ENCODE results near the gene DSTYK. TPM values are rescaled to one million over a fixed set of nuclear protein-coding genes. Genes with fewer than 3 reads are reported as not detected.
A peak's percentile ranks its signal among the peaks of the same experiment; 100 is the strongest.

The DSTYK gene
- total and polyA plus RNA-seq, 7 experiments from 2014 or later, result 6.4 to 18.5 (median 11.8) TPM

DNA sequence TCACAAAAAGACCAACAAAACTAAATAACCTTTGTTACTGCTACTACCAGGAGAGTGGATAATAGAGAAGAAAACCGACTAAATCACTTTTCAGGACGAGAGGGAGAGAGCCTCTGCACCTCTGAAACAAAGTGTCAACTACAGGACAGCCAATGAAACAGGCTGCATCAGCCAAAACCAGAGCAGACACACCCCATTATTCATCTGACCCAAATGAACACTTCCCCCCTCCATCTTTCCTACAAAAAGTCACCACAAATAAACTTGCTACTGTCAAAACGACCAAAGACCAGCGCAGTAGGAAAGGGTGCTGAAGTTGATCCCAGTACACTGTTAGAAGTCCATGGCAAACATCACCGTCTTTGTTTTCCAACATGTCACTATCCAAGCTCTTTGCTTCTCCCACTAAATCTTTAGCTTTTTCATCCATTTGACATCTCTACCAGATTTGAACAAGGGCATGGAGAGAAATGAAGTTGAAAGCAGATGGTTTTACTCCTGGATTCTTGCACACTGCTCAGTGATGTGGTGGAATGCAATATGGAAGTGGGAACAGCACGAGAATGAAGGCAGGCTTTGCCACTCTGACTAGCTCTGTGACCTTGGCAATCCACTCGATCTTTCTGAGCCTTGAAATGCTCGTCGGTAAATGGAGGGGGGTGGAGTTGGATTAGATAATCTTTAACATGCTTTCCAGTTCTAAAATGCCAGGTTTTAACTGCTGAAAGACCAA is 20.5 kb downstream of the DSTYK start:
- ChIA-PET POLR2A (no interaction called here), CTCF (no interaction called here)
- Mint-ChIP-seq H3K4me3 (no peak overlapping the region), H3K27me3 (no peaks in the 10 kb centered on the region), H3K27ac (peak overlapping the region in 3 of 9 donors; percentile 8 to 45 (median 28)), H3K36me3 (peaks cover 7 to 29% (median 16%) of the 10 kb centered on the region in 5 donors), H3K9me3 (peaks cover 0 to 5% (median 0%) of the 10 kb centered on the region in 11 donors), H3K4me1 (peaks cover 44 to 78% (median 74%) of the 10 kb centered on the region in 7 donors)
- Histone ChIP-seq H3K27ac (ENCODE audit: low read depth, low read length) (no peak overlapping the region), H3K9me3 (ENCODE audit: control insufficient read depth in 2 of 3, low read length in 3 of 3) (no peaks in the 10 kb centered on the region), H3K36me3 (ENCODE audit: control insufficient read depth in 2 of 3, insufficient read depth in 3 of 3, low read length in 3 of 3) (peaks cover 0 to 18% (median 0%) of the 10 kb centered on the region in 3 experiments), H3K4me3 (ENCODE audit: low read length) (no peak overlapping the region), H3K4me1 (ENCODE audit: control insufficient read depth in 2 of 2, insufficient read depth in 2 of 2, low read length in 2 of 2) (peaks cover 0 to 3% of the 10 kb centered on the region in 2 donors), H3K27me3 (ENCODE audit: control insufficient read depth in 2 of 2, insufficient read depth in 2 of 2, low read length in 2 of 2) (no peaks in the 10 kb centered on the region)
- no peak for DNase-seq
- no peak for ATAC-seq
- intact Hi-C loops (cut with micrococcal nuclease), result no loop called here

DNA sequence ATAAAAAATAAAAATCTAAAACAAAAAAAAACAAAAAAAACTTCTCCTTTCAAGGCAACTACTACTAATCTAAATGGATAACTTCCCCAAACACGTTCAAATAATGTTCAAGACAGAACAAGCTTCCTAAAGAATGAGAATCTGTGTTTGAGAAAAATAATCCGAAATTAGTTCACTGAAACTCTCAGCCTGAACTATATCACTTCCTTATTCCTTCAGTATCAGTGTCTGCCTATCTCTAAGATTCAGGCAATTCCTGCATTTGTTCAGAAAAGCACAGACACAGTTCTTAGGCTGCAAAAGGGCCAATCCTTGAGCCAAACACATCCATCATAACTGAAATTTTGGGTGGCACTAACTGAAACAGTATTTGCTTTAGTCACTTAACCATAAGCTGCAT is 22.4 kb downstream of the DSTYK start:
- H3K4me1 ChIP-seq (ENCODE audit: control insufficient read depth in 2 of 2, insufficient read depth in 2 of 2, low read length in 2 of 2), result peaks cover 3 to 6% of the 10 kb centered on the region in 2 donors
- DNase-seq, result no peak
- H3K36me3 Mint-ChIP-seq, result peaks cover 7 to 27% (median 16%) of the 10 kb centered on the region in 5 donors
- POLR2A ChIA-PET, result interaction anchor here (0.6 kb wide), 1 partner anchor 17 kb away, joined by 5 read pairs; no protein-coding TSS in a partner anchor
- peaks cover 45 to 85% (median 76%) of the 10 kb centered on the region in 7 donors for H3K4me1 Mint-ChIP-seq
- H3K36me3 ChIP-seq (ENCODE audit: control insufficient read depth in 2 of 3, insufficient read depth in 3 of 3, low read length in 3 of 3), result peaks cover 0 to 20% (median 0%) of the 10 kb centered on the region in 3 experiments
- H3K27me3 Mint-ChIP-seq, result no peaks in the 10 kb centered on the region
- peaks cover 0 to 4% (median 0%) of the 10 kb centered on the region in 11 donors for H3K9me3 Mint-ChIP-seq
- no peaks in the 10 kb centered on the region for H3K27me3 ChIP-seq (ENCODE audit: control insufficient read depth in 2 of 2, insufficient read depth in 2 of 2, low read length in 2 of 2)
- no peak for ATAC-seq
- intact Hi-C loops (cut with micrococcal nuclease), result no loop called here
- no peak overlapping the region for H3K4me3 ChIP-seq (ENCODE audit: low read length)
- no peak overlapping the region for H3K27ac Mint-ChIP-seq
- CTCF ChIA-PET, result no interaction called here
- no peaks in the 10 kb centered on the region for H3K9me3 ChIP-seq (ENCODE audit: control insufficient read depth in 2 of 3, low read length in 3 of 3)
- no peak overlapping the region for H3K4me3 Mint-ChIP-seq
- no peak overlapping the region for H3K27ac ChIP-seq (ENCODE audit: low read depth, low read length)

GRCh38 chr1:205188596-205188995 is 22.9 kb downstream of the DSTYK start:
- H3K9me3 Mint-ChIP-seq, result no peaks in the 10 kb centered on the region
- no peaks in the 10 kb centered on the region for H3K27me3 ChIP-seq (ENCODE audit: control insufficient read depth in 2 of 2, insufficient read depth in 2 of 2, low read length in 2 of 2)
- ATAC-seq (no peak), DNase-seq (no peak)
- no peaks in the 10 kb centered on the region for H3K9me3 ChIP-seq (ENCODE audit: control insufficient read depth in 2 of 3, low read length in 3 of 3)
- H3K27ac Mint-ChIP-seq, result no peak overlapping the region
- peaks cover 46 to 85% (median 78%) of the 10 kb centered on the region in 7 donors for H3K4me1 Mint-ChIP-seq
- H3K27me3 Mint-ChIP-seq, result no peaks in the 10 kb centered on the region
- intact Hi-C loops (cut with micrococcal nuclease), result no loop called here
- H3K36me3 Mint-ChIP-seq, result peaks cover 7 to 26% (median 16%) of the 10 kb centered on the region in 5 donors
- H3K36me3 ChIP-seq (ENCODE audit: control insufficient read depth in 2 of 3, insufficient read depth in 3 of 3, low read length in 3 of 3), result peaks cover 0 to 20% (median 0%) of the 10 kb centered on the region in 3 experiments
- no peak overlapping the region for H3K4me3 ChIP-seq (ENCODE audit: low read length)
- ChIA-PET CTCF (interaction anchor here (0.8 kb wide), 1 partner anchor 68 kb away, joined by 3 read pairs; no protein-coding TSS in a partner anchor), POLR2A (interaction anchor here (0.6 kb wide), 1 partner anchor 18 kb away, joined by 5 read pairs; no protein-coding TSS in a partner anchor)
- H3K27ac ChIP-seq (ENCODE audit: low read depth, low read length), result no peak overlapping the region
- H3K4me3 Mint-ChIP-seq, result no peak overlapping the region
- peaks cover 3 to 11% of the 10 kb centered on the region in 2 donors for H3K4me1 ChIP-seq (ENCODE audit: control insufficient read depth in 2 of 2, insufficient read depth in 2 of 2, low read length in 2 of 2)

DNA sequence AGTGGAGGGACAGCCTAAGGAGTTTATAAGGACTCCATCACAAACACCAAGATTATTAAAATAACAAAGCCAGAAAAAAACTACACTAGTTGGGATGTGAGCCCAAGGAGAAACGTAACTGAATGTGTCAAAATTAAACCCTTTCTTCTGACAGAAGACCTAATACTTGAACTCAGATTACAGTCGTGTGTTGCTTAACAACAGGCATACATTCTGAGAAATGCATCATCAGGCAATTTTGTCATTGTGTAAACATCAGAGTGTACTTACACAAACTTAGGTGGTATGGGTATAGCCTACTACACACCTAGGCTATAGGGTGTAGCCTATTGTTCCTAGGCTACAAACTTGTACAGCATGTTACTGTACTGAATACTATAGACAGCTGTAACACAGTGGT is 23.4 kb downstream of the DSTYK start:
- no peaks in the 10 kb centered on the region for H3K27me3 ChIP-seq (ENCODE audit: control insufficient read depth in 2 of 2, insufficient read depth in 2 of 2, low read length in 2 of 2)
- intact Hi-C loops (cut with micrococcal nuclease), result no loop called here

GRCh38 chr1:205187420-205187819 is 24.1 kb downstream of the DSTYK start:
- CTCF ChIA-PET, result no interaction called here
- H3K36me3 Mint-ChIP-seq, result peaks cover 7 to 34% (median 21%) of the 10 kb centered on the region in 5 donors

More for the DNA sequence above, 23.4 kb downstream of the DSTYK start:
- Mint-ChIP-seq H3K4me1 (peaks cover 46 to 85% (median 78%) of the 10 kb centered on the region in 7 donors), H3K36me3 (peaks cover 7 to 29% (median 16%) of the 10 kb centered on the region in 5 donors), H3K4me3 (no peak overlapping the region), H3K27ac (no peak overlapping the region), H3K9me3 (no peaks in the 10 kb centered on the region), H3K27me3 (no peaks in the 10 kb centered on the region)
- ChIA-PET CTCF (interaction anchor here (0.8 kb wide), 1 partner anchor 68 kb away, joined by 3 read pairs; no protein-coding TSS in a partner anchor), POLR2A (interaction anchor here (0.6 kb wide), 1 partner anchor 134 kb away, joined by 3 read pairs; no protein-coding TSS in a partner anchor)
- ATAC-seq (no peak), DNase-seq (no peak)
- Histone ChIP-seq H3K27ac (ENCODE audit: low read depth, low read length) (no peak overlapping the region), H3K4me3 (ENCODE audit: low read length) (no peak overlapping the region), H3K9me3 (ENCODE audit: control insufficient read depth in 2 of 3, low read length in 3 of 3) (no peaks in the 10 kb centered on the region), H3K36me3 (ENCODE audit: control insufficient read depth in 2 of 3, insufficient read depth in 3 of 3, low read length in 3 of 3) (peaks cover 0 to 20% (median 0%) of the 10 kb centered on the region in 3 experiments), H3K4me1 (ENCODE audit: control insufficient read depth in 2 of 2, insufficient read depth in 2 of 2, low read length in 2 of 2) (peaks cover 3 to 14% of the 10 kb centered on the region in 2 donors)

DNA sequence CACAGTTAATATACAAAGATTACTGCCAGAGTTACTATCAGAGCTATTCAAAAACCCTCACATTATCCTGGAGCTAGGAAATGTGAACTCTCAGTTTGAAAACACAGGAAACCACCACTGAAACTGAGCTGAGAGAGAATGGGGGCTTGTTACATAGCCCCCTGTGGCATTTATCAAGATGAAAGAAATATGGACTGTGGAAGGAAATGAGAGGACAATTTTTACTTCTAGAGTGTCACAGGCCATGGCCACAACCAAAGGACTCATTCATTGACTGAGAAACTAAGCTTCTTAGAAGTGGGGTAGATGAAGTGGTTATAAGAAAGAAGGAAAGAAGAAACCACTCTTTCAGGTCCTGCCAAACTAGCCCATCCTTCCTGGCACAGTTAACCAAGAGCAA is 25.3 kb downstream of the DSTYK start:
- Histone ChIP-seq H3K9me3 (ENCODE audit: control insufficient read depth in 2 of 3, low read length in 3 of 3) (no peaks in the 10 kb centered on the region), H3K27ac (ENCODE audit: low read depth, low read length) (no peak overlapping the region), H3K36me3 (ENCODE audit: control insufficient read depth in 2 of 3, insufficient read depth in 3 of 3, low read length in 3 of 3) (peaks cover 0 to 28% (median 3%) of the 10 kb centered on the region in 3 experiments), H3K4me3 (ENCODE audit: low read length) (no peak overlapping the region), H3K4me1 (ENCODE audit: control insufficient read depth in 2 of 2, insufficient read depth in 2 of 2, low read length in 2 of 2) (peaks cover 0 to 14% of the 10 kb centered on the region in 2 donors), H3K27me3 (ENCODE audit: control insufficient read depth in 2 of 2, insufficient read depth in 2 of 2, low read length in 2 of 2) (no peaks in the 10 kb centered on the region)
- no peak for DNase-seq
- H3K9me3 Mint-ChIP-seq, result no peaks in the 10 kb centered on the region
- POLR2A ChIA-PET, result no interaction called here
- H3K4me3 Mint-ChIP-seq, result peak overlapping the region in 1 of 10 donors; percentile 26
- peaks cover 7 to 34% (median 21%) of the 10 kb centered on the region in 5 donors for H3K36me3 Mint-ChIP-seq
- peaks cover 43 to 74% (median 69%) of the 10 kb centered on the region in 7 donors for H3K4me1 Mint-ChIP-seq
- CTCF ChIA-PET, result interaction anchor here (1.2 kb wide), 1 partner anchor 50 kb away, joined by 3 read pairs; no protein-coding TSS in a partner anchor
- H3K27ac Mint-ChIP-seq, result peak overlapping the region in 1 of 9 donors; percentile 45
- ATAC-seq, result no peak
- intact Hi-C loops (cut with micrococcal nuclease), result no loop called here
- no peaks in the 10 kb centered on the region for H3K27me3 Mint-ChIP-seq

More at GRCh38 chr1:205187420-205187819, 24.1 kb downstream of the DSTYK start:
- Mint-ChIP-seq H3K4me3 (no peak overlapping the region), H3K27ac (no peak overlapping the region), H3K4me1 (peaks cover 46 to 85% (median 78%) of the 10 kb centered on the region in 7 donors), H3K9me3 (no peaks in the 10 kb centered on the region), H3K27me3 (no peaks in the 10 kb centered on the region)
- Histone ChIP-seq H3K36me3 (ENCODE audit: control insufficient read depth in 2 of 3, insufficient read depth in 3 of 3, low read length in 3 of 3) (peaks cover 0 to 20% (median 0%) of the 10 kb centered on the region in 3 experiments), H3K27me3 (ENCODE audit: control insufficient read depth in 2 of 2, insufficient read depth in 2 of 2, low read length in 2 of 2) (no peaks in the 10 kb centered on the region), H3K27ac (ENCODE audit: low read depth, low read length) (no peak overlapping the region), H3K4me1 (ENCODE audit: control insufficient read depth in 2 of 2, insufficient read depth in 2 of 2, low read length in 2 of 2) (peaks cover 3 to 14% of the 10 kb centered on the region in 2 donors), H3K9me3 (ENCODE audit: control insufficient read depth in 2 of 3, low read length in 3 of 3) (no peaks in the 10 kb centered on the region), H3K4me3 (ENCODE audit: low read length) (no peak overlapping the region)
- ATAC-seq (no peak), DNase-seq (no peak)
- POLR2A ChIA-PET, result interaction anchor here (0.6 kb wide), 1 partner anchor 135 kb away, joined by 3 read pairs; no protein-coding TSS in a partner anchor
- intact Hi-C loops (cut with micrococcal nuclease), result no loop called here

Measured in naive thymus-derived CD4-positive, alpha-beta T cell (primary cell).